SK-N-SH (cell line): ENCODE results near the gene CCDC78.

Experiments used
- ELF1 ChIP-seq: IDR thresholded peaks from 2 replicates; pipeline ENCODE4 v1.4.0; 2012
- FOXM1 ChIP-seq: IDR thresholded peaks from 2 replicates; pipeline ENCODE4 v1.4.0; 2012; ENCODE audit warnings: low read depth, mild to moderate bottlenecking
- POLR2AphosphoS5 ChIP-seq: IDR thresholded peaks from 2 replicates; pipeline ENCODE4 v1.6.1; 2012; ENCODE audit warnings: low read depth, low read length
- RAD21 ChIP-seq: IDR thresholded peaks from 2 replicates; pipeline ENCODE4 v1.6.1; 2012; ENCODE audit warnings: mild to moderate bottlenecking, low read length
- REST ChIP-seq: IDR thresholded peaks from 2 replicates; pipeline ENCODE4 v1.6.1; 2012; ENCODE audit warnings: mild to moderate bottlenecking, low read depth, low read length, moderate library complexity
- RFX5 ChIP-seq: IDR thresholded peaks from 2 replicates; pipeline ENCODE4 v1.6.1; 2012; ENCODE audit warnings: mild to moderate bottlenecking, improper control_type of control experiment, low read length
- SMC3 ChIP-seq: IDR thresholded peaks from 2 replicates; pipeline ENCODE4 v1.6.1; 2012; ENCODE audit warnings: low read depth, low read length, improper control_type of control experiment
- TAF1 ChIP-seq: IDR thresholded peaks from 2 replicates; pipeline ENCODE4 v1.6.1; 2012; ENCODE audit warnings: low read depth, mild to moderate bottlenecking, low read length, moderate library complexity, borderline replicate concordance
- TF ChIP-seq, protein P1 (sequence below): IDR thresholded peaks from 2 replicates; pipeline ENCODE4 v1.4.0; 2012; ENCODE audit warnings: low read depth
- TF ChIP-seq, protein P2 (sequence below): fragments of 200-600 bp; sonication (generic); IDR thresholded peaks from 2 replicates; pipeline ENCODE4 v1.6.1; 2017; ENCODE audit warnings: antibody characterized with exemption, mild to moderate bottlenecking, moderate library complexity

DNA sequence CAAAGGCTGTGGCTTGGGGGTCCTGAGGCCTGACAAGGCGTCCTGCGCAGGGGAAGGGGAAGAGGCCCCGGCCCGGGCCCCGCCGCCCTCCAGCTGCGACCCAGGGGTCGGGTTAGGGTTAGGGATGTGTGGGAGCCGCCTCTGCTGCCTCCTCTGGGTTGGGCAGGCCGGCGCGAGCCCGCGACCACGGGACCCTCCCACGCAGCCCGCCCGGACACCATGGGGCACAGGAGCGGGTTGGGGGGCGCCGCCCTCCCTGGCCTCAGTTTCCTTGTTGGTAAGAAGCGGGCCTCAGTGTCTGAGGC, 14.2 kb upstream of the CCDC78 start:
- TF ChIP-seq RAD21 = no peak
- no peak for TF ChIP-seq TAF1
- TF ChIP-seq, protein P1, sequence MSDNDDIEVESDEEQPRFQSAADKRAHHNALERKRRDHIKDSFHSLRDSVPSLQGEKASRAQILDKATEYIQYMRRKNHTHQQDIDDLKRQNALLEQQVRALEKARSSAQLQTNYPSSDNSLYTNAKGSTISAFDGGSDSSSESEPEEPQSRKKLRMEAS = no peak
- TF ChIP-seq ELF1 = no peak
- no peak for TF ChIP-seq RFX5
- TF ChIP-seq, protein P2, sequence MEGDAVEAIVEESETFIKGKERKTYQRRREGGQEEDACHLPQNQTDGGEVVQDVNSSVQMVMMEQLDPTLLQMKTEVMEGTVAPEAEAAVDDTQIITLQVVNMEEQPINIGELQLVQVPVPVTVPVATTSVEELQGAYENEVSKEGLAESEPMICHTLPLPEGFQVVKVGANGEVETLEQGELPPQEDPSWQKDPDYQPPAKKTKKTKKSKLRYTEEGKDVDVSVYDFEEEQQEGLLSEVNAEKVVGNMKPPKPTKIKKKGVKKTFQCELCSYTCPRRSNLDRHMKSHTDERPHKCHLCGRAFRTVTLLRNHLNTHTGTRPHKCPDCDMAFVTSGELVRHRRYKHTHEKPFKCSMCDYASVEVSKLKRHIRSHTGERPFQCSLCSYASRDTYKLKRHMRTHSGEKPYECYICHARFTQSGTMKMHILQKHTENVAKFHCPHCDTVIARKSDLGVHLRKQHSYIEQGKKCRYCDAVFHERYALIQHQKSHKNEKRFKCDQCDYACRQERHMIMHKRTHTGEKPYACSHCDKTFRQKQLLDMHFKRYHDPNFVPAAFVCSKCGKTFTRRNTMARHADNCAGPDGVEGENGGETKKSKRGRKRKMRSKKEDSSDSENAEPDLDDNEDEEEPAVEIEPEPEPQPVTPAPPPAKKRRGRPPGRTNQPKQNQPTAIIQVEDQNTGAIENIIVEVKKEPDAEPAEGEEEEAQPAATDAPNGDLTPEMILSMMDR = no peak
- no peak for TF ChIP-seq FOXM1
- TF ChIP-seq SMC3 = no peak
- TF ChIP-seq REST = no peak
- no peak for TF ChIP-seq POLR2AphosphoS5
